Measurements from ENCODE around the gene LRRC26.

Gene LRRC26

DNA sequence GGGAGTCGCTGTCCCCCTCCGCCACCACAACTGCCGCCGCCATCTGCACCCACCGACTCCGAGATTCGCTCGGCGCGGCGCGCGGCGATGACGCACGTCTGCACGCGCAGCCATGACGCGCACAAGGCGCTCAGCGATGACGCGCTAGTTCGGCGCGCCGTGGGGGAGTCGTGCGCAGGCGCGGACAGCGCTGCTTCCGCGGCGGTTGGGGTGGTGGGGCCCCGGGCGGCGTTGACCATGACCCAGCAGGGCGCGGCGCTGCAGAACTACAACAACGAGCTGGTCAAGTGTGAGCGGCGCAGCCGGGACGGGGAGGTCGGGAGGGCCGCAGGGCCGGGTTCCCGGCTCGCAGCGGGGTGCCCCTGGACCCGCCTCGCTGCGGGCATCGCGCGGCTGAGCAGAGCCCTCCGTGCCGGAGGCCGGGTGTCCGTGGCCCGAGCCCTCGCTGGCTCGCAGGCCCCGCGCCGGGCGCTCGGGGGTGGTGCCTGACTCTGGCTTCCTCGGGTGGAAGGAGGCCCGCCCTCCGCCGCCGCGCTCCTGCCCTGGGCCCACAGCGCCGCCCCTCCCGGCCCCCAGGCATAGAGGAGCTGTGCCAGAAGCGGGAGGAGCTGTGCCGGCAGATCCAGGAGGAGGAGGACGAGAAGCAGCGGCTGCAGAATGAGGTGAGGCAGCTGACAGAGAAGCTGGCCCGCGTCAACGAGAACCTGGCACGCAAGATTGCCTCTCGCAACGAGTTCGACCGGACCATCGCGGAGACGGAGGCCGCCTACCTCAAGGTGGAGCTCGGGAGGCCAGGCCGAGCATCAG lies 18.8 kb upstream of the LRRC26 start, which contains the start of the genes ANAPC2 and SSNA1:
TSS of gene ANAPC2 (minus strand) at position 71 of the 807 bp plus-strand sequence. CDS start at position 43, 28 bp downstream.
TSS of gene SSNA1 (plus strand) at position 187 of the 807 bp plus-strand sequence. CDS start at position 238, 51 bp downstream.
- Histone ChIP-seq H3K4me3 (peak within 1 kb of the TSS; percentile 97), H3K36me3 (ENCODE audit: insufficient read depth, low read length) (peaks cover 6% of the 10 kb centered on the region; the same call in 1 of the 2 replicates), H3K9me3 (ENCODE audit: low read depth, low read length) (no peaks in the 10 kb centered on the region), H3K9ac (ENCODE audit: insufficient read length) (peak within 1 kb of the TSS; percentile 96), H3K27ac (peak within 1 kb of the TSS; percentile 89)
- TF ChIP-seq FOXP2 (optimal IDR thresholded peaks at IDR 0.05; ENCODE audit: control extremely low read depth, extremely low read length, insufficient read depth) (peak; percentile 85), EZH2 (IDR thresholded peaks at IDR 0.05) (no peak), POLR2AphosphoS5 (IDR thresholded peaks at IDR 0.05; ENCODE audit: borderline replicate concordance, low read depth, low read length) (peak; percentile 94)
- peak; percentile 16 for DNase-seq (ENCODE audit: low read depth, low spot score)

DNA sequence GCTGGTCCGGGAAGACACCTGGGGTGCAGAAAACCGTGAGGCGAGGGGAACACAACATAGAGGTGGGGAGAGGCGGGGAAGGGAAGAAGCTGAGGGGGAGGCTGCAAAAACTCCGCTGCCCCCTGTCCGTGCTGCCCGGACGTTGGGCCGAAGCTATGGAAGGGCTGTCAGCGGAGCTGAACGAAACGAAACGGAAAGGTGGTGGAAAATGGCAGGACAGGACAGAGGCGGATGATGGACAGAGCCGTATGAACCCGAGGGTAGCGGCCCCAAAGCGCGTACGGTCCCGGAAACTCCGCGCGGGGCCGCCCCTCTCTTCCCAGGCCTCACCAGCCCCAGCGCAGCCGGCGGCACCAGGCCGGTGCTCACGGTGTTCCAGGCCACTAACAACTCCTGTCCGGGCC lies 18.2 kb upstream of the LRRC26 start:
- no peak for DNase-seq (ENCODE audit: low read depth, low spot score)
- H3K9me3 ChIP-seq (ENCODE audit: low read depth, low read length), result no peaks in the 10 kb centered on the region
- H3K4me3 ChIP-seq, result peak overlapping the region; percentile 97
- peaks cover 12% of the 10 kb centered on the region; the same call in 1 of the 2 replicates for H3K36me3 ChIP-seq (ENCODE audit: insufficient read depth, low read length)
- H3K9ac ChIP-seq (ENCODE audit: insufficient read length), result peak overlapping the region; percentile 96
- peak overlapping the region; percentile 62 for H3K27ac ChIP-seq
- TF ChIP-seq EZH2 (IDR thresholded peaks at IDR 0.05) (no peak), FOXP2 (optimal IDR thresholded peaks at IDR 0.05; ENCODE audit: control extremely low read depth, extremely low read length, insufficient read depth) (no peak), POLR2AphosphoS5 (IDR thresholded peaks at IDR 0.05; ENCODE audit: borderline replicate concordance, low read depth, low read length) (no peak)

DNA sequence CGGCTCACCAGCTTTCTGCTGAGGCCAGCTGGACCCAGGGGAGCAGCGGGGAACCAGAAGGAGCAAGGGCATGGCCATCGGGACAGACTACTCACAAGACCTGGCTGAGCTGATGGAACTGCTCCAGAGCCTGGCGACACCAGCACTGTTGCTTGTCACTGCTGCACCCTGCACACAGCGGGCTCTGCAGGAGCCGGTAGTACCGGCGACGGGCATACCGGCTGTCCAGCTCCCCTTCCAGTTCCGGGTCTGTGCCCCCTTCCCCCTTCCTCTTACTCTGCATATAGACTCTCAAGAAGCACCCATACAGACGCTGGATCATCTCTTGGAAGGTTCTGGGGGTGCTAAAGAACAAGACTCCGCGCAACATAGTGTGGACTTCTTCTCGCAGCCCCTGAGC lies 17.5 kb upstream of the LRRC26 start:
- Histone ChIP-seq H3K9me3 (ENCODE audit: low read depth, low read length) (no peaks in the 10 kb centered on the region), H3K27ac (no peak overlapping the region), H3K4me3 (peak overlapping the region; percentile 97), H3K9ac (ENCODE audit: insufficient read length) (peak overlapping the region; percentile 96), H3K36me3 (ENCODE audit: insufficient read depth, low read length) (peaks cover 14% of the 10 kb centered on the region; the same call in 1 of the 2 replicates)
- DNase-seq (ENCODE audit: low read depth, low spot score), result no peak
- no peak for TF ChIP-seq POLR2AphosphoS5 (IDR thresholded peaks at IDR 0.05; ENCODE audit: borderline replicate concordance, low read depth, low read length)
- no peak for TF ChIP-seq EZH2 (IDR thresholded peaks at IDR 0.05)
- TF ChIP-seq FOXP2 (optimal IDR thresholded peaks at IDR 0.05; ENCODE audit: control extremely low read depth, extremely low read length, insufficient read depth), result no peak

DNA sequence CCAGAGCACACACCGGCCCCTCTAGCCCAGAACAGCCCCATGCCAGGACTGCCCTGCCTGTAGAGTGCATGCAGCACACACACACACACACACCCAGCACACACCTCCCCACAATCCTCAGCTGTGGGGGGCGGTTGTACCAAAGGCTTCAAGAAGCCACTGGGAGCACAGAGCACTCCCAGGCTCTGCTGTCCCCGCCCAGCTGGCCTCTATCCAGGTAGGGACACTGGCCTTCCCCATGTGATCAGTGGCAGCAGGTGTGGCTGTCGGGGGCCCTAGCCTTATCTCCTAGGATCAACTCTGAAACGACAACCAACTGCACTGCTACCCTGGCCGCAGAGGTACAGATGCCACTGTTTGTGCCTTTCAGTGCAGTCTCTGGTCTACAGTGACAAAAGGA lies 16.5 kb upstream of the LRRC26 start:
- TF ChIP-seq FOXP2 (optimal IDR thresholded peaks at IDR 0.05; ENCODE audit: control extremely low read depth, extremely low read length, insufficient read depth), result no peak
- no peak for TF ChIP-seq POLR2AphosphoS5 (IDR thresholded peaks at IDR 0.05; ENCODE audit: borderline replicate concordance, low read depth, low read length)
- no peak for TF ChIP-seq EZH2 (IDR thresholded peaks at IDR 0.05)
- Histone ChIP-seq H3K9ac (ENCODE audit: insufficient read length) (no peak overlapping the region), H3K9me3 (ENCODE audit: low read depth, low read length) (no peaks in the 10 kb centered on the region), H3K36me3 (ENCODE audit: insufficient read depth, low read length) (peaks cover 14% of the 10 kb centered on the region; the same call in 1 of the 2 replicates), H3K4me3 (no peak overlapping the region), H3K27ac (no peak overlapping the region)
- DNase-seq (ENCODE audit: low read depth, low spot score), result no peak

DNA sequence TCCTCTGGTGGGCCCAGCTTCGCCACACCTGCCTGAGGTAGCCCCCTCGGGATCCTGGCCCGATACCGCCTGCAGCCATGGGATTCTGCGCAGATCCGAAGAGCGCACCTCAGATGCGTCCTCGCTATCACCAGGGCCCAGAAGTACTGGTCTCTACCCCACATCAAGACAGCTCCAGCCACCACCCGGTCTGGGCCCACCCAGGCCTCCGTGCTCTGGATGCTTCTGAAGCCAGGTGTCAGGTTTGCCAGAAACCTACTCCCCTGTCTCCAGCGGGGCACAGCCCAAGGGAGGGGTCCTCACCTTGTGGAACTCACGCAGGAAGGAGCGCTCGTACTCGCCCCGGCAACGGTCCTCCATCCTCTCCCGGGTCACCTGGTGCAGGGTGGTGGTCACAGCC lies 16.1 kb upstream of the LRRC26 start:
- no peak for DNase-seq (ENCODE audit: low read depth, low spot score)
- TF ChIP-seq EZH2 (IDR thresholded peaks at IDR 0.05) (no peak), FOXP2 (optimal IDR thresholded peaks at IDR 0.05; ENCODE audit: control extremely low read depth, extremely low read length, insufficient read depth) (no peak)
- Histone ChIP-seq H3K4me3 (no peak overlapping the region), H3K27ac (no peak overlapping the region), H3K36me3 (ENCODE audit: insufficient read depth, low read length) (peaks cover 14% of the 10 kb centered on the region; the same call in 1 of the 2 replicates), H3K9ac (ENCODE audit: insufficient read length) (no peak overlapping the region), H3K9me3 (ENCODE audit: low read depth, low read length) (no peaks in the 10 kb centered on the region)

DNA sequence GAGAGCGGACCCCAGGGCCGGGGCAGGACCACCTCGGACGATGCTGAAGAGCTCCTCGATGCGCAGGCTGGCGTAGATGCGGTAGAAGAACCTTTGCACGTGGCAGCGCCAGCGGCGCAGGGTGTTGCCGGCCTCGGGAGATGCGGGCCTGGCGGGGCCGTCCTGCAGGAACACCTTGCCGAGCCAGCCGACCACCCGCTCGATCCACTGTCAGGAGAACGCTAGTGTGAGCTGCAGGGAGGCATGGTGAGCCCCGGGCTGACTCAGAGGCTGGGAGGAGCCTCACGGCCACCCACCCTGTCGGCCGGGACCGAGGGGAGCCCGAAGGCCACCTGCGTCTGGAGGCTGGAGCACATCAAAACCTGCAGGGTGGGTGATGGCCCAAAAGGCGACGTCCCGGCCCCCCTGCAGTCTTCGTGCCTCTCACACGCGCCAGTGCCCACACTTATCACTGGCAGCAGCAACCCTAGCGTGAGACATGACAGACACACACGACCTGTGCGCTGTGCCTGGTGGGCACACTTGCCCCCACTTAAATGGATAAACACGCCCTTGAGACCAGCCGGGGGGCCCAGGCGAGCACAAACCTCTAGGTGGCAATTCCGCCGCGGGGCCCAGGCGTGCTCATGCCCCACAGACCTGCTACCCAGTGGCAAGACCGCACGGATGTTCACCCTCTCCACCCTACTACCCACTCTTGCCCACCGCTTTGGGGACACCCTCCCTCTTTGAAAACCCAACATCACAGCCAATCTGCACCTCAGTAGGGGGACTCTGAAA lies 15.2 kb upstream of the LRRC26 start:
- TF ChIP-seq FOXP2 (optimal IDR thresholded peaks at IDR 0.05; ENCODE audit: control extremely low read depth, extremely low read length, insufficient read depth) (no peak), POLR2AphosphoS5 (IDR thresholded peaks at IDR 0.05; ENCODE audit: borderline replicate concordance, low read depth, low read length) (no peak), EZH2 (IDR thresholded peaks at IDR 0.05) (no peak)
- Histone ChIP-seq H3K36me3 (ENCODE audit: insufficient read depth, low read length) (peaks cover 11% of the 10 kb centered on the region; the same call in 1 of the 2 replicates), H3K4me3 (no peak overlapping the region), H3K9ac (ENCODE audit: insufficient read length) (no peak overlapping the region), H3K27ac (no peak overlapping the region), H3K9me3 (ENCODE audit: low read depth, low read length) (no peaks in the 10 kb centered on the region)
- no peak for DNase-seq (ENCODE audit: low read depth, low spot score)

DNA sequence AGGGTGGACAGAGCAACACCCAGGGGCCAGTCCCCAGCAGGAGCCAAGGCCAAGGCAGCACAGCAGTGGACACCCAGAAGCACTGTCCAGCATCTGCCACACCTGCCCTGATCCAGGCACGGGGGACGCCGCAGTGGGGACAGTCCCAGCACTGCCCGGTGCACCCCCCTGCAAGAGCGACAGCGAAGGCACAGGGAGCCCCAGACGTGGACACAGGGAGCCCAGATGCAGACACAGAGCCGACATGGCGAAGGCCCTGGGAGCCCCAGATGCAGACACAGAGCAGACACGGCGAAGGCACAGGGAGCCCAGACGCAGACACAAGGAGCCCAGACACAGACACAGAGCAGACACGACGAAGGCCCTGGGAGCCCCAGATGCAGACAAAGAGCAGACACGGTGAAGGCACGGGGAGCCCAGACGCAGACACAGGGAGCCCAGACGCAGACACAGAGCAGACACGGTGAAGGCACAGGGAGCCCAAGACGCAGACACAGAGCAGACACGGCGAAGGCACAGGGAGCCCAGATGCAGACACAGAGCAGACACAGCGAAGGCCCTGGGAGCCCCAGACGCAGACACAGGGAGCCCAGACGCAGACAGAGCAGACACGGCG lies 14.2 kb upstream of the LRRC26 start:
- DNase-seq (ENCODE audit: low read depth, low spot score), result no peak
- H3K36me3 ChIP-seq (ENCODE audit: insufficient read depth, low read length), result peaks cover 8% of the 10 kb centered on the region; the same call in 1 of the 2 replicates
- H3K4me3 ChIP-seq, result no peak overlapping the region
- no peaks in the 10 kb centered on the region for H3K9me3 ChIP-seq (ENCODE audit: low read depth, low read length)
- TF ChIP-seq FOXP2 (optimal IDR thresholded peaks at IDR 0.05; ENCODE audit: control extremely low read depth, extremely low read length, insufficient read depth), result no peak
- TF ChIP-seq POLR2AphosphoS5 (IDR thresholded peaks at IDR 0.05; ENCODE audit: borderline replicate concordance, low read depth, low read length), result no peak
- no peak for TF ChIP-seq EZH2 (IDR thresholded peaks at IDR 0.05)
- no peak overlapping the region for H3K27ac ChIP-seq
- no peak overlapping the region for H3K9ac ChIP-seq (ENCODE audit: insufficient read length)

DNA sequence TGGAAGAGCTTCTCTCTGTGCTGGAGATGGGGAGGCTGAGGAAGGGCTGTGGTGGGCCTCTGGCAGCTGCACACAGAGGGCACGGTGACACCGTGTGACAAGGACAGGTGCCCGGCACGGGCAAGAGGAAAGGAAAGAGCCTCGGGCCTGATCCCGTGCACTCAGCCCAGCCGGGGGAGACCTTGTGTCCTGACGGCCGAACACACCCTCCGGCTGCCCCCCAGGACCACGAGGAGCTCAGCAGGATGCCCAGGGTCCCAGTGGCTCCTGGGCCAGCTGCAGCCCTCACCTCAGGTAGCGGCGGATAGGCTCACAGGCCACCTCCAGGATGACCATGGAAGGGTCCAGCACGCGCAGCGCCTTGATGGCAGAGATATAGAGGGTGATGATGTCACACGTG lies 13.0 kb upstream of the LRRC26 start:
- H3K9ac ChIP-seq (ENCODE audit: insufficient read length), result no peak overlapping the region
- no peaks in the 10 kb centered on the region for H3K9me3 ChIP-seq (ENCODE audit: low read depth, low read length)
- TF ChIP-seq POLR2AphosphoS5 (IDR thresholded peaks at IDR 0.05; ENCODE audit: borderline replicate concordance, low read depth, low read length), result no peak
- no peak for TF ChIP-seq EZH2 (IDR thresholded peaks at IDR 0.05)
- no peak for TF ChIP-seq FOXP2 (optimal IDR thresholded peaks at IDR 0.05; ENCODE audit: control extremely low read depth, extremely low read length, insufficient read depth)
- H3K27ac ChIP-seq, result no peak overlapping the region
- no peak for DNase-seq (ENCODE audit: low read depth, low spot score)
- H3K36me3 ChIP-seq (ENCODE audit: insufficient read depth, low read length), result peaks cover 8% of the 10 kb centered on the region; the same call in 1 of the 2 replicates
- H3K4me3 ChIP-seq, result no peak overlapping the region

All from SK-N-MC (cell line).